HepG2 (cell line): Measurements from ENCODE around the gene EVA1A. TPM values are rescaled to one million over a fixed set of nuclear protein-coding genes. Genes with fewer than 3 reads are reported as not detected.
A peak's percentile ranks its signal among the peaks of the same experiment; 100 is the strongest.

Source experiments
- DPF2 ChIP-seq: sonication (generic); formaldehyde crosslinking; IDR thresholded peaks from 2 replicates; pipeline ENCODE4 v1.4.0; 2020; ENCODE audit warnings: mild to moderate bottlenecking, low read depth, missing genetic modification reagents, borderline replicate concordance
- DR1 ChIP-seq: sonication (generic); formaldehyde crosslinking; IDR thresholded peaks from 2 replicates; pipeline ENCODE4 v1.8.0; 2021; ENCODE audit warnings: mild to moderate bottlenecking, missing genetic modification reagents, inconsistent platforms
- ELF1 ChIP-seq: sonication (generic); formaldehyde crosslinking; IDR thresholded peaks from 2 replicates; pipeline ENCODE4 v1.4.0; 2020; ENCODE audit warnings: missing genetic modification reagents
- IRX3 ChIP-seq: sonication (generic); formaldehyde crosslinking; IDR thresholded peaks from 2 replicates; pipeline ENCODE4 v1.8.1; 2023; ENCODE audit warnings: mild to moderate bottlenecking, low read depth, missing genetic modification reagents, borderline replicate concordance
- KDM6A ChIP-seq: IDR thresholded peaks from 2 replicates; pipeline ENCODE4 v1.6.1; 2016; ENCODE audit warnings: low read depth
- NPAS2 ChIP-seq: sonication (generic); formaldehyde crosslinking; IDR thresholded peaks from 2 replicates; pipeline ENCODE4 v1.8.0; 2022; ENCODE audit warnings: mild to moderate bottlenecking, missing genetic modification reagents, borderline replicate concordance
- RFX5 ChIP-seq: IDR thresholded peaks from 2 replicates; pipeline ENCODE4 v1.6.1; 2011; ENCODE audit warnings: low read depth, low read length, improper control_type of control experiment
- RFXAP ChIP-seq: sonication (generic); formaldehyde crosslinking; IDR thresholded peaks from 2 replicates; pipeline ENCODE4 v1.4.0; 2020; ENCODE audit warnings: missing genetic modification reagents, borderline replicate concordance
- SCMH1 ChIP-seq: sonication (generic); formaldehyde crosslinking; IDR thresholded peaks from 2 replicates; pipeline ENCODE4 v1.9.0; 2021; ENCODE audit warnings: missing genetic modification reagents, mild to moderate bottlenecking, borderline replicate concordance
- SETDB1 ChIP-seq: sonication (generic); formaldehyde crosslinking; IDR thresholded peaks from 2 replicates; pipeline ENCODE4 v1.5.1; 2020; ENCODE audit warnings: missing genetic modification reagents, mild to moderate bottlenecking, borderline replicate concordance
- SMAD3 ChIP-seq: sonication (generic); formaldehyde crosslinking; IDR thresholded peaks from 2 replicates; pipeline ENCODE4 v1.4.0; 2020; ENCODE audit warnings: missing genetic modification reagents
- ZFP90 ChIP-seq: sonication (generic); formaldehyde crosslinking; IDR thresholded peaks from 2 replicates; pipeline ENCODE4 v1.8.0; 2022; ENCODE audit warnings: missing genetic modification reagents, mild to moderate bottlenecking, inconsistent platforms, borderline replicate concordance
- ZNF121 ChIP-seq: sonication (generic); formaldehyde crosslinking; IDR thresholded peaks from 2 replicates; pipeline ENCODE4 v1.5.0; 2020; ENCODE audit warnings: mild to moderate bottlenecking, missing genetic modification reagents
- ZNF234 ChIP-seq: sonication (generic); formaldehyde crosslinking; conservative IDR thresholded peaks from 2 replicates; pipeline ENCODE4 v1.5.1; 2020; ENCODE audit warnings: mild to moderate bottlenecking, missing genetic modification reagents
- ZNF264 ChIP-seq: sonication (generic); formaldehyde crosslinking; IDR thresholded peaks from 2 replicates; pipeline ENCODE4 v1.4.0; 2020; ENCODE audit warnings: missing genetic modification reagents
- ZNF777 ChIP-seq: sonication (generic); formaldehyde crosslinking; IDR thresholded peaks from 2 replicates; pipeline ENCODE4 v1.4.0; 2020; ENCODE audit warnings: missing genetic modification reagents
- ZNF780A ChIP-seq: sonication (generic); formaldehyde crosslinking; IDR thresholded peaks from 2 replicates; pipeline ENCODE4 v1.8.0; 2022; ENCODE audit warnings: mild to moderate bottlenecking, missing genetic modification reagents, moderate library complexity
- ZNF83 ChIP-seq: sonication (generic); formaldehyde crosslinking; IDR thresholded peaks from 2 replicates; pipeline ENCODE4 v1.4.0; 2020; ENCODE audit warnings: missing genetic modification reagents, mild to moderate bottlenecking, borderline replicate concordance
- polyA plus RNA-seq, 8 experiments: library from polyadenylated mRNA; depleted of rRNA in 3 of 8; stranded (reverse) in 7 of 8; unstranded in 1 of 8; fragments of >200 nt; fragmentation: Illumina TruSeq in 4 of 8; extraction: Trizol in 4 of 8; gene quantifications; 2 replicates each; pipeline versions ENCODE4 v1.2.1 to v1.2.3, GENCODE V29; 2011 to 2016; ENCODE audit warnings: low read depth in 4 of 8, missing spikeins in 1 of 8, mixed read lengths in 1 of 8; ENCODE audit not compliant: insufficient read depth in 1 of 8
- total RNA-seq, 5 experiments: library from RNA; depleted of rRNA; stranded (reverse); fragments of >200 nt; fragmentation: Illumina TruSeq; extraction: Trizol; gene quantifications; 2 replicates each; pipeline ENCODE4 v1.2.3, GENCODE V29; 2016; ENCODE audit warnings: low read depth in 1 of 5
- TF ChIP-seq, protein P1 (sequence below): sonication (generic); formaldehyde crosslinking; IDR thresholded peaks from 2 replicates; pipeline ENCODE4 v1.4.0; 2020; ENCODE audit warnings: missing genetic modification reagents, borderline replicate concordance
- TF ChIP-seq, protein P2 (sequence below): sonication (generic); formaldehyde crosslinking; IDR thresholded peaks from 2 replicates; pipeline ENCODE4 v1.9.0; 2021; ENCODE audit warnings: missing genetic modification reagents, borderline replicate concordance
- TF ChIP-seq, protein P3 (sequence below): sonication (generic); formaldehyde crosslinking; IDR thresholded peaks from 2 replicates; pipeline ENCODE4 v1.9.0; 2022; ENCODE audit warnings: low read depth, missing genetic modification reagents
- TF ChIP-seq, protein P4 (sequence below): sonication (generic); formaldehyde crosslinking; IDR thresholded peaks from 2 replicates; pipeline ENCODE4 v1.8.0; 2022; ENCODE audit warnings: mild to moderate bottlenecking, missing genetic modification reagents; ENCODE audit not compliant: insufficient replicate concordance

The EVA1A gene
- total and polyA plus RNA-seq, 2 of the 13 experiments (the other 11 are each of a cell fraction or from before 2014, with no cell fraction given): 57.5 to 57.8 TPM

DNA sequence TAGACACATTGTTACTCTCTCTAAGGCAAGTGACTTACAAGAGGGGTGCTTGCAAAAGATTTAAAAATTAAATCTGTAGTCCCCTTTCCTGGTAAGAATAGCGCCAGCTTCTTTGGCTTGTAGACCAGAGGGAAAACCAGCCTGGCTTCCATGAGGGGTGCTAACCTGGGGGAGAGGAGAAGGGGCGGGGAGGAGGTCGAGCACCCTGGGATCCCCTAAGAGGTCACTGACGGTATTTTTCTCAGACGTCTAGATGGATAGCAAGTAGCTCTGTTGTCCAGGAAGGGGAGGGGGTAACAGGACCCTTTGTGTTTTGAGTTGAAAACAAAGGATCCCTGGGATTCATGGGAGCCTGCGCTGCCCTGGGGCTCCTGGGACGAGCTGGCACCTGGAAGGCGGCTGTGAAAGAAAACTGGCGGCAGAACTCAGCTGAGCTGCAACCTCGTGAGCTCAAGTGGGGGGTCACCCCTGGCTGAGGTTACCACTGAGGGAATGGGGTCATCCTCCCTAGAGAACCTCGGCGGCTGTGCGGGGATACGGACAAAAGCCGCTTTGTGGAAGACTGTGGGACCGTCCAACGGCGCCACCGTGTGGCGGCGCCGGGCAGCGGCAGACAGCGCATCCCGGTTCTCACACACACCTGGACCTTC is 48.1 kb upstream of the EVA1A start (continued):
- TF ChIP-seq, protein P1, sequence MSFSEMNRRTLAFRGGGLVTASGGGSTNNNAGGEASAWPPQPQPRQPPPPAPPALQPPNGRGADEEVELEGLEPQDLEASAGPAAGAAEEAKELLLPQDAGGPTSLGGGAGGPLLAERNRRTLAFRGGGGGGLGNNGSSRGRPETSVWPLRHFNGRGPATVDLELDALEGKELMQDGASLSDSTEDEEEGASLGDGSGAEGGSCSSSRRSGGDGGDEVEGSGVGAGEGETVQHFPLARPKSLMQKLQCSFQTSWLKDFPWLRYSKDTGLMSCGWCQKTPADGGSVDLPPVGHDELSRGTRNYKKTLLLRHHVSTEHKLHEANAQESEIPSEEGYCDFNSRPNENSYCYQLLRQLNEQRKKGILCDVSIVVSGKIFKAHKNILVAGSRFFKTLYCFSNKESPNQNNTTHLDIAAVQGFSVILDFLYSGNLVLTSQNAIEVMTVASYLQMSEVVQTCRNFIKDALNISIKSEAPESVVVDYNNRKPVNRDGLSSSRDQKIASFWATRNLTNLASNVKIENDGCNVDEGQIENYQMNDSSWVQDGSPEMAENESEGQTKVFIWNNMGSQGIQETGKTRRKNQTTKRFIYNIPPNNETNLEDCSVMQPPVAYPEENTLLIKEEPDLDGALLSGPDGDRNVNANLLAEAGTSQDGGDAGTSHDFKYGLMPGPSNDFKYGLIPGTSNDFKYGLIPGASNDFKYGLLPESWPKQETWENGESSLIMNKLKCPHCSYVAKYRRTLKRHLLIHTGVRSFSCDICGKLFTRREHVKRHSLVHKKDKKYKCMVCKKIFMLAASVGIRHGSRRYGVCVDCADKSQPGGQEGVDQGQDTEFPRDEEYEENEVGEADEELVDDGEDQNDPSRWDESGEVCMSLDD: peak; percentile 95
- TF ChIP-seq SMAD3 (0 out of 2 replicates have a peak, but pooled peaks have one; percentile 50), ZNF234 (CRISPR knock-in tag) (no peak; the same call in 1 of the 2 replicates), ZNF780A (CRISPR knock-in tag) (no peak), ZNF83 (CRISPR knock-in tag) (0 out of 2 replicates have a peak, but pooled peaks have one; percentile 50), RFXAP (CRISPR knock-in tag) (no peak), RFX5 (no peak), NPAS2 (no peak), IRX3 (no peak), DR1 (no peak), ZNF264 (CRISPR knock-in tag) (no peak), ZFP90 (CRISPR knock-in tag) (0 out of 2 replicates have a peak, but pooled peaks have one; percentile 34), KDM6A (CRISPR knock-in tag) (no peak), ZNF777 (CRISPR knock-in tag) (no peak), SETDB1 (CRISPR knock-in tag) (no peak), SCMH1 (CRISPR knock-in tag) (no peak), DPF2 (no peak), ELF1 (CRISPR knock-in tag) (no peak), ZNF121 (no peak)
- TF ChIP-seq, protein P2, sequence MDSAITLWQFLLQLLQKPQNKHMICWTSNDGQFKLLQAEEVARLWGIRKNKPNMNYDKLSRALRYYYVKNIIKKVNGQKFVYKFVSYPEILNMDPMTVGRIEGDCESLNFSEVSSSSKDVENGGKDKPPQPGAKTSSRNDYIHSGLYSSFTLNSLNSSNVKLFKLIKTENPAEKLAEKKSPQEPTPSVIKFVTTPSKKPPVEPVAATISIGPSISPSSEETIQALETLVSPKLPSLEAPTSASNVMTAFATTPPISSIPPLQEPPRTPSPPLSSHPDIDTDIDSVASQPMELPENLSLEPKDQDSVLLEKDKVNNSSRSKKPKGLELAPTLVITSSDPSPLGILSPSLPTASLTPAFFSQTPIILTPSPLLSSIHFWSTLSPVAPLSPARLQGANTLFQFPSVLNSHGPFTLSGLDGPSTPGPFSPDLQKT (CRISPR knock-in tag): no peak
- TF ChIP-seq, protein P3, sequence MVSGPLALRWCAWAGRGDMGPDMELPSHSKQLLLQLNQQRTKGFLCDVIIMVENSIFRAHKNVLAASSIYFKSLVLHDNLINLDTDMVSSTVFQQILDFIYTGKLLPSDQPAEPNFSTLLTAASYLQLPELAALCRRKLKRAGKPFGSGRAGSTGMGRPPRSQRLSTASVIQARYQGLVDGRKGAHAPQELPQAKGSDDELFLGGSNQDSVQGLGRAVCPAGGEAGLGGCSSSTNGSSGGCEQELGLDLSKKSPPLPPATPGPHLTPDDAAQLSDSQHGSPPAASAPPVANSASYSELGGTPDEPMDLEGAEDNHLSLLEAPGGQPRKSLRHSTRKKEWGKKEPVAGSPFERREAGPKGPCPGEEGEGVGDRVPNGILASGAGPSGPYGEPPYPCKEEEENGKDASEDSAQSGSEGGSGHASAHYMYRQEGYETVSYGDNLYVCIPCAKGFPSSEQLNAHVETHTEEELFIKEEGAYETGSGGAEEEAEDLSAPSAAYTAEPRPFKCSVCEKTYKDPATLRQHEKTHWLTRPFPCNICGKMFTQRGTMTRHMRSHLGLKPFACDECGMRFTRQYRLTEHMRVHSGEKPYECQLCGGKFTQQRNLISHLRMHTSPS (CRISPR knock-in tag): no peak
- TF ChIP-seq, protein P4, sequence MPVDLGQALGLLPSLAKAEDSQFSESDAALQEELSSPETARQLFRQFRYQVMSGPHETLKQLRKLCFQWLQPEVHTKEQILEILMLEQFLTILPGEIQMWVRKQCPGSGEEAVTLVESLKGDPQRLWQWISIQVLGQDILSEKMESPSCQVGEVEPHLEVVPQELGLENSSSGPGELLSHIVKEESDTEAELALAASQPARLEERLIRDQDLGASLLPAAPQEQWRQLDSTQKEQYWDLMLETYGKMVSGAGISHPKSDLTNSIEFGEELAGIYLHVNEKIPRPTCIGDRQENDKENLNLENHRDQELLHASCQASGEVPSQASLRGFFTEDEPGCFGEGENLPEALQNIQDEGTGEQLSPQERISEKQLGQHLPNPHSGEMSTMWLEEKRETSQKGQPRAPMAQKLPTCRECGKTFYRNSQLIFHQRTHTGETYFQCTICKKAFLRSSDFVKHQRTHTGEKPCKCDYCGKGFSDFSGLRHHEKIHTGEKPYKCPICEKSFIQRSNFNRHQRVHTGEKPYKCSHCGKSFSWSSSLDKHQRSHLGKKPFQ: no peak
